OCI-LY7 (cell line): ENCODE data around the gene DMXL1. TPM values are rescaled to one million over a fixed set of nuclear protein-coding genes. Genes with fewer than 3 reads are reported as not detected.

Experiments used
- BruUV-seq: library from RNA; stranded (reverse); fragments of 400-500 nt; replicated peaks from 2 replicates; lab custom pipeline; 2021; lab: Mats Ljungman, UMichigan
- CTCF ChIA-PET: fragments of 300-600 bp; sonication (Branson Sonifier 250); formaldehyde crosslinking; loops from one replicate; lab custom pipeline; 2022; ENCODE audit warnings: antibody characterized with exemption; ENCODE audit not compliant: unreplicated experiment; lab: Charles Lee
- POLR2A ChIA-PET: fragments of 300-600 bp; sonication (Branson Sonifier 250); formaldehyde crosslinking; loops from one replicate; lab custom pipeline; 2022; ENCODE audit warnings: antibody characterized with exemption; lab: Charles Lee
- DNase-seq: peaks from one replicate; pipeline ENCODE4 v3.0.0-alpha.2; 2015; ENCODE audit warnings: low spot score
- H2AFZ ChIP-seq: fragments of 200-600 bp; sonication (generic), shearing (Covaris generic); 2 replicates; pipeline ENCODE4 v1.6.1; 2014; ENCODE audit warnings: mild to moderate bottlenecking, antibody characterized with exemption, low read length, moderate library complexity
- H3K27ac ChIP-seq: fragments of 200-600 bp; sonication (generic); 2 replicates; pipeline ENCODE4 v1.5.1; 2014; ENCODE audit warnings: mixed run types, low read depth, mild to moderate bottlenecking, moderate library complexity, low read length, inconsistent platforms; ENCODE audit not compliant: poor library complexity, severe bottlenecking
- H3K36me3 ChIP-seq: fragments of 200-600 bp; sonication (generic); 2 replicates; pipeline ENCODE4 v1.6.1; 2014; ENCODE audit warnings: mild to moderate bottlenecking, antibody characterized with exemption, low read length, moderate library complexity, mixed read lengths; ENCODE audit not compliant: insufficient read depth
- H3K4me1 ChIP-seq: fragments of 200-600 bp; sonication (generic); 2 replicates; pipeline ENCODE4 v1.5.1; 2014; ENCODE audit warnings: mild to moderate bottlenecking, low read length; ENCODE audit not compliant: insufficient read depth, poor library complexity, severe bottlenecking
- H3K4me2 ChIP-seq: fragments of 200-600 bp; sonication (generic); 2 replicates; pipeline ENCODE4 v1.6.1; 2014; ENCODE audit warnings: mild to moderate bottlenecking, low read length
- H3K4me3 ChIP-seq: fragments of 200-600 bp; sonication (generic); 2 replicates; pipeline ENCODE4 v1.5.1; 2014; ENCODE audit warnings: mild to moderate bottlenecking, low read depth, low read length; ENCODE audit not compliant: poor library complexity, severe bottlenecking
- H3K79me2 ChIP-seq: fragments of 200-600 bp; sonication (generic); 2 replicates; pipeline ENCODE4 v1.6.1; 2016; ENCODE audit warnings: low read depth, mild to moderate bottlenecking, low read length, moderate library complexity, mixed read lengths; ENCODE audit not compliant: insufficient read depth
- H3K9me2 ChIP-seq: fragments of 200-600 bp; sonication (generic); 2 replicates; pipeline ENCODE4 v1.6.1; 2016; ENCODE audit warnings: mild to moderate bottlenecking, low read length, mixed read lengths; ENCODE audit not compliant: insufficient read depth
- H3K9me3 ChIP-seq: fragments of 200-600 bp; sonication (generic); 2 replicates; pipeline ENCODE4 v1.6.1; 2014; ENCODE audit warnings: mild to moderate bottlenecking, mixed run types, low read length, mixed read lengths
- H4K20me1 ChIP-seq: fragments of 200-600 bp; sonication (generic); 2 replicates; pipeline ENCODE4 v1.6.1; 2014; ENCODE audit warnings: mild to moderate bottlenecking, antibody characterized with exemption, low read length, moderate library complexity, mixed read lengths; ENCODE audit not compliant: insufficient read depth
- EZH2phosphoT487 ChIP-seq: fragments of 200-600 bp; sonication (generic); IDR thresholded peaks from 2 replicates; pipeline ENCODE4 v1.6.1; 2018; ENCODE audit warnings: low read depth, borderline replicate concordance, mild to moderate bottlenecking, mixed run types, antibody characterized with exemption, low read length, moderate library complexity, mixed read lengths
- intact Hi-C: fragments of 100-400 bp; cut with micrococcal nuclease; formaldehyde crosslinking; loops from one replicate; pipeline ENCODE4 v1.10.0; 2022; ENCODE audit not compliant: unreplicated experiment
- total RNA-seq, 2 experiments: library from RNA; depleted of rRNA in 1 of 2; stranded (reverse); fragments of >200 nt in 1 of 2; shearing (Covaris generic) in 1 of 2; gene quantifications; 2 replicates each; pipeline ENCODE4 v1.2.3, GENCODE V29; 2014 to 2022
- TF ChIP-seq, protein P1 (sequence below): fragments of 200-600 bp; sonication (generic); conservative IDR thresholded peaks from 2 replicates; pipeline ENCODE4 v1.5.1; 2014; ENCODE audit warnings: mild to moderate bottlenecking, antibody characterized with exemption, low read length, moderate library complexity, mixed read lengths

Gene DMXL1
- total RNA-seq, 2 experiments from 2014 or later, result 76.6 to 79.4 TPM

DNA sequence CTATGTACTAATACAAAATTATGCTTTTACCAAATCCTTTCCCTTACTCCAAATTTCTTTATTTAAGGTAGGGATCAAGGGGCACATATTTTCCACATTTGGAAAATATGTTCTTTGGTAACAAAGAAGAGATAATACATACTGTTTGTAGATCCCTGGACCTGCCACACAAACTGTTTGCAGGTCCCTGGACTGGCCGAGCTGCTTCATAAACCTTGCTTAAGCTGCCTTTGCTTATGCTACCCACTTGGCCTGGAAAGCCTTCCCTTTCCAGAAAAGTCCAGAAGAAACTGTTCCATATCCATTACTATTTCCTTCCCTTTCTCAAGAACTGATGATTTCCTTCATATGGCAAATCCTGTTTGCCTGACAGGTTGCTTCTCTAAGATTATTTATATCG, 22.6 kb upstream of the DMXL1 start:
- no peak overlapping the region for H3K4me2 ChIP-seq
- no peak for DNase-seq
- ChIA-PET CTCF (interaction anchor here (0.9 kb wide), 1 partner anchor 9 kb away, joined by 5 read pairs; no protein-coding TSS in a partner anchor), POLR2A (interaction anchor here (0.6 to 2.4 kb wide), 11 partner anchors 9 to 348 kb away, joined by 3 to 15 read pairs (median 6); partner anchors contain the start of gene DMXL1)
- no peak overlapping the region for H3K27ac ChIP-seq
- no TSS peak for BruUV-seq
- no peaks in the 10 kb centered on the region for H3K36me3 ChIP-seq
- H2AFZ ChIP-seq, result peak overlapping the region; percentile 24; the same call in 1 of the 2 replicates
- H3K4me1 ChIP-seq, result no peaks in the 10 kb centered on the region
- intact Hi-C loops, result no loop called here
- no peaks in the 10 kb centered on the region for H4K20me1 ChIP-seq
- no peaks in the 10 kb centered on the region for H3K9me2 ChIP-seq
- TF ChIP-seq, protein P1, sequence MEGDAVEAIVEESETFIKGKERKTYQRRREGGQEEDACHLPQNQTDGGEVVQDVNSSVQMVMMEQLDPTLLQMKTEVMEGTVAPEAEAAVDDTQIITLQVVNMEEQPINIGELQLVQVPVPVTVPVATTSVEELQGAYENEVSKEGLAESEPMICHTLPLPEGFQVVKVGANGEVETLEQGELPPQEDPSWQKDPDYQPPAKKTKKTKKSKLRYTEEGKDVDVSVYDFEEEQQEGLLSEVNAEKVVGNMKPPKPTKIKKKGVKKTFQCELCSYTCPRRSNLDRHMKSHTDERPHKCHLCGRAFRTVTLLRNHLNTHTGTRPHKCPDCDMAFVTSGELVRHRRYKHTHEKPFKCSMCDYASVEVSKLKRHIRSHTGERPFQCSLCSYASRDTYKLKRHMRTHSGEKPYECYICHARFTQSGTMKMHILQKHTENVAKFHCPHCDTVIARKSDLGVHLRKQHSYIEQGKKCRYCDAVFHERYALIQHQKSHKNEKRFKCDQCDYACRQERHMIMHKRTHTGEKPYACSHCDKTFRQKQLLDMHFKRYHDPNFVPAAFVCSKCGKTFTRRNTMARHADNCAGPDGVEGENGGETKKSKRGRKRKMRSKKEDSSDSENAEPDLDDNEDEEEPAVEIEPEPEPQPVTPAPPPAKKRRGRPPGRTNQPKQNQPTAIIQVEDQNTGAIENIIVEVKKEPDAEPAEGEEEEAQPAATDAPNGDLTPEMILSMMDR, result no peak
- no peak for TF ChIP-seq EZH2phosphoT487
- H3K79me2 ChIP-seq, result no peaks in the 10 kb centered on the region
- no peaks in the 10 kb centered on the region for H3K9me3 ChIP-seq
- no peak overlapping the region for H3K4me3 ChIP-seq

GRCh38 chr5:119049824-119050449, 20.9 kb upstream of the DMXL1 start:
- H3K9me2 ChIP-seq, result no peaks in the 10 kb centered on the region
- BruUV-seq, result no TSS peak
- H3K4me1 ChIP-seq, result no peaks in the 10 kb centered on the region
- no peak overlapping the region for H3K27ac ChIP-seq
- H3K4me2 ChIP-seq, result no peak overlapping the region
- no peak overlapping the region for H2AFZ ChIP-seq
- TF ChIP-seq, protein P1, result no peak
- no peak for TF ChIP-seq EZH2phosphoT487
- ChIA-PET CTCF (no interaction called here), POLR2A (interaction anchor here (0.7 to 1.7 kb wide), 2 partner anchors 17 to 21 kb away, joined by 4 to 6 read pairs; partner anchors contain the start of gene DMXL1)
- H3K36me3 ChIP-seq, result no peaks in the 10 kb centered on the region
- no peak overlapping the region for H3K4me3 ChIP-seq
- DNase-seq, result no peak
- no peaks in the 10 kb centered on the region for H3K9me3 ChIP-seq
- no peaks in the 10 kb centered on the region for H3K79me2 ChIP-seq
- H4K20me1 ChIP-seq, result no peaks in the 10 kb centered on the region
- intact Hi-C loops, result no loop called here

DNA sequence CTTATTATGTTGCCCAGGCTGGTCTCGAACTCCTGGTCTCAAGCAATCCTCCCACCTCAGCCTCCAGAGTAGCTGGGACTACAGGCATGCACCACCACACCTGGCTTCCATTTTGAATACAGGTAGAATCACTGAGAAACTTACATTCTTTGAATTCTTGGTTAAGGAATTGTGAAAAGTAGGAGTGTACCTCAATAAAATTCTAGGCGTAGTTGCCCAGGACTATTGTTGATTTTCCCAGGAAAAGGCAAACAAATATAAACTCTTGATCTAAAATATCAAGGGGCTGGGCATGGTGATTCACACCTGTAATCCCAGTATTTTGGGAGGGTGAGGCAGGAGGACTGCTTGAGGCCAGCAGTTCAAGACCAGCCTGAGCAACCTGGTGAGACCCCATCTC, 16.8 kb upstream of the DMXL1 start:
- H4K20me1 ChIP-seq, result no peaks in the 10 kb centered on the region

More for the DNA sequence above, 16.8 kb upstream of the DMXL1 start:
- Histone ChIP-seq H3K36me3 (no peaks in the 10 kb centered on the region), H2AFZ (no peak overlapping the region), H3K4me3 (no peak overlapping the region), H3K9me2 (no peaks in the 10 kb centered on the region), H3K4me2 (no peak overlapping the region), H3K4me1 (no peaks in the 10 kb centered on the region), H3K27ac (no peak overlapping the region), H3K79me2 (no peaks in the 10 kb centered on the region), H3K9me3 (no peaks in the 10 kb centered on the region)
- no TSS peak for BruUV-seq
- TF ChIP-seq, protein P1, result no peak
- TF ChIP-seq EZH2phosphoT487, result no peak
- ChIA-PET CTCF (no interaction called here), POLR2A (interaction anchor here (0.6 to 4.1 kb wide), 4 partner anchors 10 to 37 kb away, joined by 4 to 22 read pairs (median 6); partner anchors contain the start of gene DMXL1)
- intact Hi-C loops, result no loop called here
- no peak for DNase-seq
